GM21786 (cell line): ENCODE results near the gene IL25.
"Not testable (repeated sequence)": the region's sequence is repeated elsewhere in the genome, so short reads cannot be mapped to it uniquely, and the experiment has no call there.

ENCODE experiments used
- ATAC-seq: cut with Tn5 transposase; IDR thresholded peaks from one replicate; pipeline ENCODE4 v1.9.1; 2021; ENCODE audit not compliant: unreplicated experiment

IL25 gene

DNA sequence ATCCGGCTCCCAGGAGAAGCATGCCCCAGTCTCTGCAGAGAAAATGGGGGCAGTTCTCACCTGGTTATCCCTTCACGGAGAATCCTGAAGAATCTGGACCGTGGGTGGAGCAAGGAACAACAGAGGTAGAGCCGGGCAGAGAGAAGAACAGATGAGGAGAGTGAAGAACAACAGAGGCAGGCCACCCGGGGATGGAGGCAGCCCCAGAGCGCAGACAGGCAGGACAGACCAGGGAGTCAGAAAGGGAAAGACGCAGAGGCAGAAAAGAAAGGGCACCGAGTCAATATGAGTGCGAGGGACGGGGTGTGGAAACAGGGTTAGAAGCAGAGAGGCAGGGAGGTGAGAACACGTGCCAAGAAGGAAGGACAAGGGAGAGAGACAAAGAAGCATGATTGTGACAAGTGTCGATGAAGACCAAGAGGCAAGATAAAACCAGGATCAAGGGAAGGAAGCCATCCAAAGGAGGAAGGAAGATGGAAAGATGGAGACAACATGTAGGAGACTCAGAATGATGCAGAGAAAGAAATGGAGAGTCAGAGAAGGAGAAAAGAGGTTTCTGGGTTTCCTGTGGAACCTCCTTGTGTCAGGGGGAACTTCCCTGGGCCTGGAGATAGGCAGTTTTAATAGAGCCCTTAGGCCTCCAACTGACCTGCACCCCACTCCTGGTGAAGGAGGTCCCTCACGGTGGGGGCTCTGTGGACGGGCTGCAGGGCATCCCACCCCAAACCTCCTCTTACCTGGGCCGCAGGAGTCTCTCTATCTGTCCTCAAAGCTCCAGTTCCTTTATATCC lies 35.1 kb downstream of the IL25 start, which contains the start of gene MYH6:
Gene MYH6 (minus strand): TSS at position 758 of the 791 bp plus-strand sequence. CDS start 1,050 bp downstream, outside the sequence.
- no peak for ATAC-seq

DNA sequence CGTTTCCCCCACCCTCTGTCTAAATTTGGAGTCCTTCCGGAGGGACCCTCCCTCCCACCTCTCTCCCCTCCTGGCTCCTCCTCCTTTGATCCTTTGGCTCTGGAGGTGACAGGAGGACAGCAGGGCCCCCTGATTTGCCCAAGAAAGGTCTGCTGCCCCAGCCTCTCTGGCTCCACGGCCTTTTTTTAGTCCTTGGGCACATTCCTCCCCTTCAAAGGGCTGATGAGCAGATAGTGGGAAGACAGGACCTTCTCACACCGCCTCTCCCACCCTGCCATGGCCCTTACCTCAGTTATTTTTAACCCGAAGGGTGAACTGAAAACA lies 35.7 kb downstream of the IL25 start:
- no peak for ATAC-seq

DNA sequence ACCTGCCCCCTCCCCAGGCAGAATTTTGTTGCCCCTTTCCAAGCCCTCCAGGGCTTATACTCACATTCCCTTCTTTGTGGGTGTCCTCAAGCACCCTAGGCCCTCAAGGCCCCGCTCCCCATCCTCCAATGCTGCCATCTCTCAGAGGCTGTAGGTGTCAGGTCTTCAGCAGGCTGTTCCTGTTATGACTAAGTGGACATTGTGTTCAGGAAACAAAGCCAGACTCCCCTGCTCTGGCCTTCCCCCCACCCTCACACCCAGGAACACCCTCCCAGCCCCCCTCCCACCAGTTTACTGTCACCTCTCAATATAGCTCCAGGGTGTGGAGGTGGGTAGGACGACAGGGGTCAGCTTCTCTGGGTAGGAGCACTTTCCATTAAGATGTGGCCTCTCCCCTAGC lies 36.9 kb downstream of the IL25 start:
- ATAC-seq = no peak

DNA sequence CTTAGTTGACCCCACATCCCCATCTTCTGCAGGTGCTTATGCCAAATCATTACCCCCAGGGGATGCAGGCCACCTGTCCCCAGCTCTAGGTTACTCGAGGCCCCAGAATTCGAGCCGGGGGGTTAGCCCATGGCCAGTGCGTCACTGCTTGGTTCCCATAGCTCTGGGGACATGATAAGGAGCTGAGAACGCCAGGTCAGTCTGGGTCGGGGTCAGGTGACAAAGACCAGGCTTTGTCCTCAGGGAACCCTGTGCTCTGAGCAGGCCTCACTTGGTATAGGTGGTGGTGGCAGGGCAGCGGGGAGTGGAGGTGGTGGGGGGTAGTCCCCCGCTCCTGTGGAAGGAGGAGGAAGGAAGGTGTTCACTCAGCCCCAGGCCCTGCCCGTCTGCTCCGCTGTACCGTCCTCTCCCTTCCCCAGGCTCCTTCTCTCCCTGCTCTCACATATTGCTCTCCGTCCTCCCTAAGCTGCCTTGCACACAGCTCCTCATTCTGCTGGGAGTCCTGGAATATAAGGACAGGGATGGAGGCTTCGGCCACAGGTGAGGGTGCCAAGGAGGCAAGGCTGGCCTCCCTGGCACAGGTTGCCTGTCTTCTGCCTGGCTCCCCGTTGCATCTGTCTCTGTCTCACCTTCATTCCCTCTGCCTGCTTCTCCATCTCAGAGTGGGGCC lies 37.5 kb downstream of the IL25 start:
- no peak for ATAC-seq

DNA sequence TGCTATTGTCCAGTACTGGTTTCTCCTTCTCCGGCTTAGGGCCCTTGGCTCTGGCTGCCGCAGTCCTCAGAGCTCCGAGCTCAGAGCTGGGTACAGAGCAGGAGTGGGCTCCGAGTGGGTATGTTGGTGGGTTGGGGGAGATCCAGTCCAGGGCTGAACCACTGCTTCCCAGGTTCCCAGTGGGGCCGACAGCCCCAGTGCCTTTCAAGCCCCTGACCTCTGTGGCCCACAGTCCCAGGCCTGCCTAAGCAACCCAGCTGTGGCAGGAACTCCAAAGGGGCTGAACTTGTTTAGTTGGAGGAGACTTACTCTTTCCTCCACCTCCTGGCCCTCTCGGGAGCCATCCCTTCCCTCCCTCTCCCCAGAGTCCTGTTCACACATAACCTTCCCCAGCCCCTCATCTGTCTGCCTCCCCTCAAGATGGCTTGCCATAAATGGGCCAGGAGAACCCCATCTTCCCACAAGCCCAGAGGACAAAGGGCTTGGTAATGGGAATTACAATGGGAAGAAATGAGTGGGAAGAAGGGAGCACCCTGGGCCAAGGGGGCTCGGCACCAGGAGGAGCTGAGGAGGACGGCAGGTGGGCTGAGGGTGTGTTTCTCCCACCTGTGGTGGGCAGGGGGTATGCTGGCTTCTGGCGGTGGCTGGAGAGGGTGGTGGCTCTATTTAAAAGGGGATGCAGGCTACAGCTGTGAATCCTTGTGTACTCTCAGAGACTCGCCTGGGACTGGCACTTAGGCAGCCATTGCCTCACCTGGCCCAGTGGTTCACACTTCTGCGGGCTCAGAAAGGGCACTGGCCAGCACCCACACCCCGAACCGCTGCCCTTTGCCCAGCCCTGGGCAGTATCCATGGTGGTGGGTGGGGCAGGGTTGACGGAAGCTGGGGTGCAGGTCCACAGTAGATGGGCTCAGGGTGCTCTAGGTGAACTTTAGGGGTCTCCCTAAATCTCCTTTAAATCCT lies 39.2 kb downstream of the IL25 start:
- ATAC-seq = no peak

DNA sequence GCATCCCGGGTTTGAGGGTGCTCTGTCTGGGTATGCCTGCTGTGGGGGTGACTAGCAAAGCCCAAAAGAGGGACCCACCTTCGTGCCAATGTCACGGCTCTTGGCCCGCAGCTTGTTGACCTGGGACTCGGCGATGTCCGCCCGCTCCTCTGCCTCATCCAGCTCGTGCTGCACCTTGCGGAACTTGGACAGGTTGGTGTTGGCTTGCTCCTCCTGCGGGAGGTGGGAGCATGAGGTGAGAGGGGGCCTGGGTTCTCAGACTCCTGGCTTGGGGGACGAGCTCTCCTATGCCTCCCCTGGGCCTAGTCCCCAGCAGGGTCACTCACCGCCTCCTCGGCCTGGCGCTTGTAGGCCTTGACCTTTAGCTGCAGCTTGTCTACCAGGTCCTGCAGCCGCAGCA lies 41.1 kb downstream of the IL25 start:
- no peak for ATAC-seq

DNA sequence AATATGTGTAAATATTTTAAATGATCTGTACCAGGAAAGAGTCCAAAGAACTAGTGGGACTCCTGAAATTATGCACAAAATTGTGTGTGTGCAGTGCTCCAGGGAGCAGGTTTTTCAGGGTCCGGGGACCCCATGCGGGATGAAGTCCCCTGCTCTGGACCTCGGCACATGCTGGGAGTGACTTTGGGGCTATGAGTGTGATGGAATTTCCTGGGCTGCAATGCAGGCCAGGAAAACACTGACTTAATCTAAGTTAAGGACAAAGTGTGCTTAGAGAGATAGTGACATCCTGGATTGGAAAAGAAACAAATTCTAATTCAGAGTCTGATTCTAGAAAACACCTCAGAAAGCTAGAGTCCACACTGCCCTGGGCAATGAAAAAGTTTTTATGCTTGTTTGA lies 41.6 kb downstream of the IL25 start:
- no peak for ATAC-seq

DNA sequence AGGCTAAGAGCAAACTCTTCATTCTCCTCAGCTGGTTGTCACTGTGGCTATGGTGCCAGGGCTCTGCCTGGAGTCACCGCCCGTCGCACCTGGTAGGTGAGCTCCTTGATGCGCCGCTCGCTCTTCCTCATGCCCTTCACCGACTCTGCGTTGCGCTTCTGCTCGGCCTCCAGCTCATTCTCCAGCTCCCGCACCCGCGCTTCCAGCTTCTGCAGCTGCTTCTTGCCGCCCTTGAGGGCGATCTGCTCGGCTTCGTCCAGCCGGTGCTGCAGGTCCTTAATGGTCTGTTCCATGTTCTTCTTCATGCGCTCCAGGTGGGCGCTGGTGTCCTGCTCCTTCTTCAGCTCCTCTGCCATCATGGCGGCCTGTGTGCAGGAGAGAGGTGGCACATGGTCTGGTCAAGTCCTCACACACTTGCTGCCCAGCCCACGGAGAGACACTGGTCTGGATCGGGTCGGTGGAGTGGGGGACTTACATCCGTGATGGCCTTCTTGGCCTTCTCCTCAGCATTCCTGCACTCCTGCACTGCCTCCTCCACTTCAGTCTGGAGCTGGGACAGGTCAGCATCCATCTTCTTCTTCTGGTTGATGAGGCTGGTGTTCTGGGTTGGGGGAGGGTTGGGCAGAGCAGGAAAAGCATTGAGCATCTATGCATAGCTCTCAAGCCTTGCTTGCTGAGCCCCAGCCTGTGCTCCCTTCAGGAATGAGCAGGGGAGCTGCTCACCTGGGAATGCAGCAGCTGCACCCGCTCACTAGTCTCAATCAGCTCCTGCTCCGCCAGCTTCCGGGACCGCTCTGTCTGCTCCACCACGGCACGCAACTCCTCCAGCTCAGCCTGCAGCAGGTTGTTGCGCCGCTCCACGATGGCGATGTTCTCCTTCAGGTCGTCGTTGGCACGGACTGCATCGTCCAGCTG lies 42.6 kb downstream of the IL25 start:
- no peak for ATAC-seq

DNA sequence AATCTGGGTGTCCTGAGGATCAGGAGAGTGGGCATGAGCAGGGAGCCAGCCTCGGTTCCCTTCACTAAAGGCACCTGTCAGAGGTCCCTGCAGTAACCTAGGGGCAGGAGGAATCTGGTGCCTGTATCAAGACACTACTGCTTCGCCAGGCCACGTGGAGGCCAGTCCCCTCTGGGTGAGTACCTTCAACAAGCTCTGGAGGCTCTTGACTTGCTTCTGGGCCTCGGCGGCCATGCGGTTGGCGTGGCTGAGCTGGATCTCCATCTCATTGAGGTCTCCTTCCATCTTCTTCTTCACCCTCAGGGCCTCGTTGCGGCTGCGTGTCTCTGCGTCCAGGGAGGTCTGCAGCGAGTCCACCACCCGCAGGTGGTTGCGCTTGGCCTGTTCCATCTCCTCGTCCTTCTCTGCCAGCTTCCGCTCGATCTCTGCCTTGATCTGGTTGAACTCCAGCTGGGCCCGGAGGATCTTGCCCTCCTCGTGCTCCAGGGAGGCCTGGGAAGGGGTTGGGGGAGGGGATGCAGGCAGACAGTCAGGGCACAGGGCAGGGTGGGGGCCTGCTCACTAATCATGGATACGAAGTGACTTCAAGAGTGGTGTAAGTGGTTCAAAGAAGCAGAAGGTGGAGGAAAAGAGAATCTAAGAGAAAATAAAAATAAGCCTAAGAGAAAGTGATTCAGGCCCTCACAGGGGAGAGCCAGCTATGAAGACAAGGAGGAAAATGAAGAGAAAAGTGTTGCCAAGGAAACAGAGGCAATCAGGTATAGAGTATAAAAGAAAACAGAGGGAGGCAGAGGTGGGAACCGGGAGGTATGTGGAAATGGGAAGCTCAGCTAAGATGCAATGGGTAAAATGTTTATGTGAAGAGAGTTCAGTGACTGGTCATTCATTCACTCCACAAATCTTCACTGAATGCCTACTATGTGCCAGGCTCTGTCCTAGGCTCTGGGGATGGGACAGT lies 43.5 kb downstream of the IL25 start:
- ATAC-seq = no peak

DNA sequence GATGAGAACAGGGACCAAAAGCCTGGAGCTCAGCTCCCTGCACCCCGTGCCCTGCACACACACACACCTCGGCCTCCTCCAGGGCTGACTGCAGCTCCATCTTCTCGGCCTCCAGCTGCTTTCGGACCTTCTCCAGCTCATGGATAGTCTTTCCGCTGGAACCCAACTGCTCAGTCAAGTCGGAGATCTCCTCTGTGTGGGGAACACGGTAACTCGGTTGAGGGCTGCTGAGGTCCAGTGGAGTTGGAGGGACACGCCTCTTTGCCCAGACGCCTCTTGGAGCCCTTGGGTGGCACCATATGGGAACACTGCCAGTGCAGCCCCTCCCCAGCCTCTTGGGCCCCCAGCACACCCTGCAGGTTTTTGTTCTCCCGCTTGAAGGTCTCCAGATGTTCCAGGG lies 44.2 kb downstream of the IL25 start:
- ATAC-seq = no peak

DNA sequence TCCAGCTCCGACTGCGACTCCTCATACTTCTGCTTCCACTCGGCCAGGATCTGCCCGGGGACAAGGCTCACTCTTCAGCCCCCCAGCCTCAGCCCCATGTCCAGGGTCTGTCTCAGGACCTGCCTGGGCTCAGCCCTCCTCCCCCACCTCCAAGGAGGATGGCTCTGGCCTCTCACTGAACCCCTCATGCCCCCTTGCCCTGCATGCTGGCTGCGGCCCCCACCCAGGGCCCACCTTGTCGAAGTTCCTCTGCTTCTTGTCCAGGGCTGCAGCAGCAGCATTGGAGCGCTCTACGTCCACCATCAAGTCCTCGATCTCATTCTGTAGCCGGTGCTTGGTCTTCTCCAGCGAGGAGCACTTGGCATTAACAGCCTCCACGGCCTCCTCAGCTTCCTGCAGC lies 44.7 kb downstream of the IL25 start:
- not testable (repeated sequence) for ATAC-seq

DNA sequence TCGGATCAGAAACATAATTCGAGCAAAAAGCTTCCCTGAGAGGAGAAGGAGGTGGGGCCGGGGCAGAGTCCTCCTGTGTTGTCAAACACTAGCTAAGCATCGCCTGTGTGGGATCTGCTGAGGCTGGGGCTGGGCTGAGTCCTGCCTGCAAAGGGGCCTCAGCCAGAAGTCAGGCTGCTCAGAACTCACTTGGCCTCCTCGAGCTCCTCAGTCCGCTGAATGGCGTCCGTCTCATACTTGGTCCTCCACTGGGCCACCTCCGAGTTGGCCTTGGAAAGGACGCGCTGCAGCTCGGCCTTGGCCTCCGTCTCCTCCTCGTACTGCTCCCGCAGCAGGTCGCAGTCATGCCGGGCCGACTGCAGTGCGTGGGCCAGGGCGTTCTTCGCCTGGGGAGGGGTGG lies 45.4 kb downstream of the IL25 start:
- ATAC-seq = no peak

DNA sequence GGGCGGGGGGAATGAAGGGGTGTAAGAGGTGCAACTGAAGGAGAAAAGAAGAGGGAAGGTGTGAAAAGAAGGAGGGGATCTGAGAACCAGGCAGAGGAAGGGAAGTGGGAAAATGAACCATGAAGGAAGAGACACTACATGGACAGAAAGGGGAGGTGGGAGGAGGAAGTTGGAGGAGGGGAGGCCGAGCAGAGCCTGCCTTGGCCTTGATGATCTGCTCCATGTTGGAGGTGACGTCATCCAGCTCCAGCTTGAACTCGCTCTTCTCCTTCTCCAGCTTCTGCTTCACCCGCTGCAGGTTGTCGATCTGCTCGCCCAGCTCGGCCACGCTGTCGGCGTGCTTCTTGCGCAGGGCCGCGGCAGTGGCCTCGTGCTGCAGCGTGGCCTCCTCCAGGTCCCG lies 47.0 kb downstream of the IL25 start:
- not testable (repeated sequence) for ATAC-seq

DNA sequence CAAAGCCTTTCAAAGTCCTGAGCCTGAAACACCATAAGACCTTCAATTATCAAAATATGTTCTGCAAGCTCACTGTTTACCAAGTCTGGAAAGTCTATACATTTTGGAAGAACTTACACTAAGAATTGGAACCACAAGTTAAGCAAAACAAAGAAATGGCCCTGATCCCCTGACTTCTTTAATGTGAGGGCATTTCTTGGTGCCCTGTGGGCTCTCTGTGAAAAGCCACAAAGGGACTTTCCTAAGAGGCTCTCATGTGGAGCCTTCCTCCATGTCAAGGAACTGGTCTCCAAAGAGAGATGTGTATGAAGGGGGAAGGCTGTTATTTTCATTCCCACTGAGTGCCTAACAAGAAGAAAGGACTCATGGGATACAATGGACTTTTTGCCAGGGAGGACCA lies 49.0 kb downstream of the IL25 start:
- no peak for ATAC-seq

DNA sequence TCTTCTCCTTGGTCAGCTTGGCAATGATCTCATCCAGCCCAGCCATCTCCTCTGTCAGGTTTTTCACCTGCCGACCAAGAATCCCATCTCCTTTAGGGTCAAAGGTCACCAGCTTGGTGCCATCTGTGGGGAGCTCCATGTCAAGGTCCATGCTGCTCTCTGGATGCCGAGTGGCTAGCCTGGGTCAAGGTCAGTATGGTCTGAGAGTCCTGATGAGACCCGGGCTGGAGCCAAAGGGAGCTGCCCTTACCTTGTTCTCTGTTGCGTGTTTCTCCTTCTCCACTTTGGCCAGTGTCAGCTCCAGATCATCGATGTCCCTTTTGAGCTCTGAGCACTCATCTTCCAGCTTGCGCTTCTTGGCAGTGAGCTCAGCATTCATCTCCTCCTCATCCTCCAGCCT lies 51.0 kb downstream of the IL25 start:
- ATAC-seq = no peak

DNA sequence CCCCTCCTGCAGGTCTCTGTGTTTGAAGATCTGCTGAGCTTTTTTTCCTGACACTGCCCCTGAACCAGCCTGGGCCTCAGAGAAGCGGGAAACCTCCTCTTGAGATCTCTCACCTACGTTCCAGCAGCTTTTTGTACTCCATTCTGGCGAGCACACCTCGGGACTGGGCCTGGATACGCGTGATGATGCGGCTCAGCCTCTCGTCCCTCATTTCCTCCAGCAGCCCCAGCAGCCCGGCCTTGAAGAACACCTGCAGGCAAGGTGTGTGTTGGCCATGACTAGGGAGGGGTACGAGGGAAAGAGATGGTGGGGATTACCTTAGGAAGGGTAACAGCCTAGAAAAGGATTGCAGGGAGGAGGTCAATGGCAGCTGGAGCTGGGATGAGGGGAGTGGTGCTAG lies 52.6 kb downstream of the IL25 start:
- no peak for ATAC-seq

DNA sequence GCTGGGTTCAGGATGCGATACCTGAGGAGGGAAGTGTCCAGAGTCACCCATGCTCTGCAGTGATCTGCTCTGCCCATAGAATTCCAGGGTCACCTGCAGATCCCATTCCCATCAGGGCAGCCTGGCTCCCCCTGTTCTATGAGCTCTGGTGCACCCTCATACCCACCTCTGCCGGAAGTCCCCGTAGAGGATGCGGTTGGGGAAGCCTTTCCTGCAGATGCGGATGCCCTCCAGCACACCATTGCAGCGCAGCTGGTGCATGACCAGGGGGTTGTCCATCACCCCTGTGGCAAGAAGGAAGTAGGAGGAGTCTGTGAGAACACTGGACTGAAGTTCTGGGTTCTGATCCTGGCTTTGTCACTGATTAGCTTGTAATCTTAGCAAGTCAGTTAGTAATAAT lies 53.2 kb downstream of the IL25 start:
- not testable (repeated sequence) for ATAC-seq
